HK-2 (cell line): ENCODE results near the gene RHO.

Experiments
- DNase-seq: peaks from one replicate; pipeline ENCODE4 v3.0.0-alpha.2; 2018; ENCODE audit not compliant: unreplicated experiment

RHO gene

DNA sequence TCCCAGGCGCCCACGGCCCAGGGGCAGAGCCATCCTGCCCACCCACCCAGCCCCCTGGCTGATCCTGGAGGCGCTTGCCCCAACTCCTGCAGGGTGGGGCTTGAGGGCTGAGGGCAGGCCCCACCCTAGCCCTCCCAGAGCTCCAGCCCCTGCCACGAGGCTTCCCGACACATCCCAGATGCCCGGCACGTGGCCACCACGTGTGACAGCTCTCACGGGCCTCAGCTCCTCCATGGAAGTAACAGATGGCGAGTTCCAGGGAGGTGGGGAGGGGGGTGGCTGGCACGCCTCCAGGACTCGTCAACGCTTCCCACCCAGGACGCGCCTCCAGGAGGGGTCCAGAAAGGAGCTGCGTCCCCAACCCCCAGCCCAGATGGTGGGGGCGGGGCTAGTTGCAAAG lies 48.9 kb downstream of the RHO start:
- DNase-seq, result no peak

DNA sequence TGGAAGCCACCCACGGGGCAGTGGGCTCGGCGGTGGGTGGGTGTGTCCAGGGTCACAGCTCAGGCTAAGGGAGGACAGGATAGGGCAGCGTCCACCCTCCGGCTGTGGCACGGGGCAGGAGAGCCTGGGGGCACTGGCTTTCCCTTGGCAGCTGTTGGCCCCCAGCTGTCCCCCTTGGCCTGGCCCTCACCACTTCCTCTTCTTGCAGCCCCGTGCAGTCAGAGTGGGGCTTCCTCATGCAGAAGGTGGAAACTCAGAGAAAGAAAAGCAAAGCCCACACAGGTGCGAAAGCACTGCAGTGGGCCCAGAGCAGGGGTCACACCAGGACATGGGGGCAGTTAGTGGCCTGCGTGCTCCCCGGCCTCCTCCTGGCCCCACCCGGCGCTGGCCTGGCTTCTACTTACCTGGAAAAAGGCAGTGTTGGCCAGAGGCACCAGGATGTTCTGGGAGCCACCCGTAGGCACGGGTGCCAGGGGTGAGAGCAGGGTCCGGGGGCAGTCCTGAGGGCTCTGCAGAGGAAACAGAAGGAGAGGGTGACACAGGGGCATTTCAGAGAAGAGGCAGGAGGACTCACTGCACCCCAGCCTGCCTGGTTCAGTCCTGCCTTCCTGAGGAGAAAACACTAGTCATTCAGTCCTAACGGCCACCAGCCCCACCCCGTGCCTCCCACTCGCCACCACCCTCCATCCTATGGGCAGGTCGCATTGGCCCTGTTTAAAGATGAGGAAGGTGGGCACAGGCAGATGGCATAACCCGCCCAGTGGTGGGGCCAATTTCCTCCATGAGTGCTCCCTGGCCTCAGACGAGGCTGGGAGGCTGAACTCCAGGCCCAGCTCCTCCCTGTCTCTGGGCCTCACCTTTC lies 49.7 kb downstream of the RHO start:
- DNase-seq, result no peak

DNA sequence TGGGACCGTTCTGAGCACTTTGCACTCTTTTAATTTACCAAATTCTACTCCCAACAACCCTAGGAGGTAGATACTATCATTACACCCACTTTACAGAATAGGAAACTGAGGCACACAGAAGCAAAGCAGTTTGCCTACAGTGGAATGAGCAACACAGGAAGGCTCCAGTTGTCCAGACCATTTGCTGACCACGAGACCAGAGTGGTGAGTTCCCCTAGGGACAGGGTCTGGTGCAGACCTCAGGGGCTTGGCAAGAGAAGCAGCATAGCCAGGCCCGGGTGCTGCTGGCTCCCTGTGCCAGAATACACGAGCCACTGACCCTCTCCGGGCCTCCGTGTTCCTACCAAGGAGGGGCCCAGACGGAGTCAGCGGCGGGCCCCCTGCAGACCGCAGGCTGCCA lies 51.6 kb downstream of the RHO start:
- DNase-seq, result no peak

DNA sequence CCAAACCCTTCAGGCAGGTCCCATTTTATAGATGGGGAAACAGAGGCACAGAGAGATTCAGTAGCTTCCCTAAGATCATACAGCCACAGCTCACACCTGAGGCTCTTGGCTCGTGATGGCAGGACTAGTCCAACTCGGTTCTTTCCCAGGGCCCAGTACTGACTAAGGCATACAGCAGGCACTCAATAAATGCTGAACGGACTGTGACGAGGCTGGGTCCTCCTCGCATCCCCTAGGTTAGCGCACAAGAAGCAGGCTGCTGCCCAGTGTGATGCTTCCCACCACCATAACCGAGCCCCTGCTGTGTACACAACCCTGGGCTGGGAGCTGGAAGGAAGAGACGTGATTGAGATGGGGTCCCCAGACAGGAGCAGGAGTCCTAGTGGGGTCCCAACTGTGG lies 53.2 kb downstream of the RHO start:
- no peak for DNase-seq

DNA sequence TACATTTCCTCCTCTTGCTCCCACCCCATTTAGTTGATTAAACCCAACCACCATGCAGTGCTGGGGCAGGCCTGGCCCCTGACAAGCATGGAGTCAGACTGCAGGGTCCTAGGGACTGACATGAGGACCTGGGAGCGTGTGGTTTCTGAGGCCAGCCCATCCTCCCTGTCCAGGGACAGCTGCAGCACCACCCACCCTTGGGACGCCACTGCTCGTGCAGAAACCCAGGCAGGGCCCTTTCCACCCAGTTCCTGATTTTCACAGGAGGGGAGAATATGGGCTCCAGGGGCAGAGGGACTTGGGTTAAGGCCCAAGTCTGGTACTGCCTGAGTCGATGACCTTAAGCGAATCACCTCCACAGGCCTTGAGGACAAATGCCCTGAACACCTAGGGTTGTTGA lies 54.4 kb downstream of the RHO start:
- no peak for DNase-seq

DNA sequence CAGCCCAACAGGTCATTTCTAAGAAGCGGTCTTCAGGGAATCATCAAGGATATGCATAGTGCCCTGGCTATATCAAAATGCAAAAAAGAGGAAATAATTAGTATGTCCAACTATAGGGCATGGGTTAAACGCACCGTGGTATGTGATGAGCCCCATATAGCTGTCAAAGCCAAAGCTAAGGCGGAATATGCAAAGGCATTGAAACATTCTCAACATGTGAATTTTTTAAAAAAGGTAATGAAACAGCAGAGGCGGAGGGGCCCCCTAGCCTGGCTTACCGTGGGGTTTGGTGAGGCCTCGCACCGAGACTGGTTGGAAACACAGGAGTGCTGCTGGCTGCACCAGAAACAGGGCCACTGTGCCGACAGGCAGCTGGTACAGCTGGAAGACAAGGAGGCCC lies 54.9 kb downstream of the RHO start:
- no peak for DNase-seq

DNA sequence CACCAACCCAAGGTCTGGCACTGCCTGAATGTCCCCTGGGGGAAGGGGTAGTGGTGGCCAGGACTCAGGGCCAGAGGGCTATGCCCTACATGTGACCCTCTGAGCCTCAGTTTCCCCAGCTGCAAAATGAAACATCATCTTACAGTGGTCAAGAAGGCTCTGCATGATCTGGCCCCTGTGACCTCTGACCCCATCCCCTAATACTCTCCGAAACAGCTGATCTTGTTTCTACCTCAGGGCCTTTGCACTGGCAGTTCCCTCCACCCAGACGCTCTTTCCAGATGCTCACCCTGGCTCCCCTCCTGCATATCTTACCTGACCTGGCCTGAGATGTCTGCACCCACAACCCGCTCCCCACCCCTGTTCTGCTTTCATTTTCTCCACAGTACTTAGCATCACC lies 56.2 kb downstream of the RHO start:
- no peak for DNase-seq
